Subcutaneous abdominal adipose tissue (tissue), 5 donors: Measurements from ENCODE around the gene H6PD.

Experiments
- H3K27ac ChIP-seq: one replicate; pipeline ENCODE4 v1.7.0; 2013; ENCODE audit warnings: low read depth, mild to moderate bottlenecking, inconsistent platforms, low read length, moderate library complexity
- H3K27me3 ChIP-seq, 5 donors: one replicate each; pipeline ENCODE4 v1.7.0; 2013; ENCODE audit warnings: low read length in 5 of 5, inconsistent platforms in 1 of 5; ENCODE audit not compliant: control insufficient read depth in 5 of 5, insufficient read depth in 4 of 5
- H3K36me3 ChIP-seq, 5 donors: one replicate each; pipeline ENCODE4 v1.7.0; 2013; ENCODE audit warnings: low read length in 5 of 5; ENCODE audit not compliant: control insufficient read depth in 5 of 5, insufficient read depth in 5 of 5
- H3K4me1 ChIP-seq, 5 donors: one replicate each; pipeline ENCODE4 v1.7.0; 2013; ENCODE audit warnings: low read length in 5 of 5, mild to moderate bottlenecking in 3 of 5, moderate library complexity in 1 of 5; ENCODE audit not compliant: control insufficient read depth in 5 of 5, insufficient read depth in 5 of 5
- H3K4me3 ChIP-seq, 5 donors: one replicate each; pipeline ENCODE4 v1.7.0; 2013; ENCODE audit warnings: low read length in 5 of 5, low read depth in 1 of 5
- H3K9ac ChIP-seq, 5 donors: one replicate each; pipeline ENCODE4 v1.7.0; 2013; ENCODE audit warnings: low read length in 5 of 5, mild to moderate bottlenecking in 4 of 5, moderate library complexity in 3 of 5
- H3K9me3 ChIP-seq, 5 donors: one replicate each; pipeline ENCODE4 v1.7.0; 2013; ENCODE audit warnings: low read length in 5 of 5; ENCODE audit not compliant: control insufficient read depth in 5 of 5
- donor health status: healthy.
- donor health status: healthy.
- donor health status: healthy.
- donor health status: healthy.
- donor health status: healthy.

Gene H6PD

GRCh38 chr1:9314111-9314510, 79.5 kb downstream of the H6PD start:
- Histone ChIP-seq H3K27ac (peak overlapping the region; percentile 65), H3K9ac (no peak overlapping the region), H3K4me3 (no peak overlapping the region), H3K4me1 (peaks cover 3 to 59% (median 49%) of the 10 kb centered on the region in 5 donors), H3K27me3 (no peaks in the 10 kb centered on the region), H3K9me3 (no peaks in the 10 kb centered on the region), H3K36me3 (peaks cover 0 to 15% (median 8%) of the 10 kb centered on the region in 5 donors)

DNA sequence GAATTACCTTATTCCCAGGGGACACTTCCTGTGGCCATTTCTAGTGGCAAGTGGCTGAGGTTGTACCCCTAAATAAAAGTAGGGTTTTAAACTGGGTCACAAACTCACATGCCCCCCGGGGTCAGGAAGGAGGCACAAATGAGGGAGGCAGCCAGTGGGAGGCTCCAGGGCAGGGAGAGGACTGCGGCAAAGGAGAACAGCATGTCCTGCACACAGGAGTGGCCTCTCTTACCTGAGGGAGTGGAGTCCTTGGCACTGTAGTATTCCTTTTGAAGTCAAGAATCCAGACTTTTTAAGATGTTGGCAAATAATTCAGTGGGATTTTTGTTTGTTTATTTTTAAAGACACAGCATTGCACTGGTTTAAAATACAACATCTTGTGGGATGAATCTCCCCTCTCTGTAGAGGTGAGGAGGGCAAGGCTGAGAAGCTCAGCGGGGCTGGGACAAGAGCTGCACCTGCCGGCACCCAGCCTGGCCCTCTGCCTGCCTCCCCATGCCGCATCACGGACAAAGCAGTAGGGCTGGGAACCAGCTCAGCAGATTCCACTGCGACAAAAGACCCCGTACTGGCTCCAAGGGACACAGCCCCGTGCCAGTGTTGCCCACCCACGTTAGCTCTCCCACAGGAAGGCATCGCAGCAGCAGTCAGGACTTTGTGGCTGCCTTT, 80.3 kb downstream of the H6PD start:
- Histone ChIP-seq H3K9me3 (no peaks in the 10 kb centered on the region), H3K4me3 (no peak overlapping the region), H3K9ac (no peak overlapping the region), H3K27me3 (no peaks in the 10 kb centered on the region), H3K4me1 (peaks cover 3 to 66% (median 52%) of the 10 kb centered on the region in 5 donors), H3K36me3 (peaks cover 0 to 19% (median 10%) of the 10 kb centered on the region in 5 donors), H3K27ac (peak overlapping the region; percentile 65)

DNA sequence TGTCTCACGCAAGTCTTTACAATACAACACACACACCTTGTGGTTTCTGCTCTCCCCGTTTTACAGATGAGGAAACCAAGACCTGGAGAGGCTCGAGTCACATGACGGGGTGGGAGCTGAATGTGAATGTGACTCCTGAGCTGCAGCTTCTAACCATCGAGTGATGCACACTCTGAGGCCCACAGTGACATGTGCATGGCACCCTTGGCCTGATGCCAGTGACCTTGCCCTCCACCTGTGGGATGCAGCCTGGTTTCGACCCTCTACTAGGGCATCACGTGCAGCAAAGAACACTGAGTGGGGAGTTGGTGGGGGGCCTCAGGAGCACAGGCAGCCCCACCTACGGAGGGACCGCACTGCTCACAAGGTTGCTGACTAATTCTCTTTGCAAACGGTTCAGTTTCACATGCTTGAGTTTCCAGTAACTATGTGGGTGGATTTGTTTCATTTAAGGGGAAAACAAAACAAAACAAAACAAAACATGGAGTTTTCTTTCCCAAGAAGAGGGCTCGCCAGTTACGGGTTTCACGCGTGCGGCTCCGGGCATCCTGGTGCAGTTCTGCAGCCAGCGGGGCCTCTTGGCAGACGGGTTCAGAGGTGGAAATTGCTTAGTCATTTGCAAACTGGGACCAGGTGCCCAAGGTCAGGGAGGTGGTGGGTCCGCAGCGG, 81.0 kb downstream of the H6PD start:
- no peaks in the 10 kb centered on the region for H3K27me3 ChIP-seq
- no peak overlapping the region for H3K4me3 ChIP-seq
- no peaks in the 10 kb centered on the region for H3K9me3 ChIP-seq
- peaks cover 3 to 73% (median 56%) of the 10 kb centered on the region in 5 donors for H3K4me1 ChIP-seq
- H3K36me3 ChIP-seq: peaks cover 0 to 19% (median 10%) of the 10 kb centered on the region in 5 donors
- H3K27ac ChIP-seq: peak overlapping the region; percentile 2
- no peak overlapping the region for H3K9ac ChIP-seq

DNA sequence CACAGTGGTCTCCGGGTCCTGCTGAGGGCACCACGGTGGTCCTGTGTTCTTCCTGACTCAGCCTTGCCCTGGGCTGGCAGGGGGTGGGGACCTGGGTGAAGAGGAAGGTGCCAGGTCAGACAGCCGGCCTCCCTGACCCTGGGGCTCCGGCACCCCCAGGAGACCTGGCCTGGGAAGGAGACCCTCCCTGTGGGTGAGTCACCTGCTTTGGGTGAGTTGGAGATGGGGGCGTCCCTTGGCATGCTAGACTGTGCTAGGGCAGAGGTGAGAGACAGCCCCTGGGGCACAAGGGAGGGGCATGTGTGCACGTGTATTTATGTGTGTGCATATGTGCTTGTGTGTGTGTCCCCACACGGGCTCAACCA, 81.5 kb downstream of the H6PD start:
- H3K36me3 ChIP-seq: peaks cover 0 to 19% (median 10%) of the 10 kb centered on the region in 5 donors
- H3K9ac ChIP-seq: no peak overlapping the region
- H3K4me3 ChIP-seq: no peak overlapping the region
- H3K27ac ChIP-seq: peak overlapping the region; percentile 2
- no peaks in the 10 kb centered on the region for H3K9me3 ChIP-seq
- H3K4me1 ChIP-seq: peaks cover 4 to 78% (median 57%) of the 10 kb centered on the region in 5 donors
- H3K27me3 ChIP-seq: no peaks in the 10 kb centered on the region

DNA sequence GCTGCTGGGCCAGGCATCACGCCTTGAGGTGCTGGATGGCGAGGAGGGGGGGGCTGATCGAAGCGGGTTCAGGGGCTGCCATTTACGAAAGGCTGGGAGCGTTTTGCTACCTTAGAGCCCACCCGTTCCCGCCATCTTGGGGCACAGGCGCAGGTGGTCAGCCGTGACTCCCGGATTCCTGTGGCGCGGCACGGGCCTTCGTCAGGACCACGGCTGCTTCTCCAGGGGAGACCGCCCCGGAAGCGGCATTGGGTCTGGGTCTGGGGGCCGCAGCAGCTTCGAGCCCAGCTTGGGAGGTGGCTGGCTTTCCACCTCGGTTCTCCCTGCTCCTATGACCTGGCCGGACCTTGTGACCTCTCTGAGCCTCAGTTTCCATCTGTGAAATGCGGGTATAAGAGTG, 81.9 kb downstream of the H6PD start:
- Histone ChIP-seq H3K4me3 (no peak overlapping the region), H3K9me3 (no peaks in the 10 kb centered on the region), H3K9ac (no peak overlapping the region), H3K4me1 (peaks cover 4 to 83% (median 61%) of the 10 kb centered on the region in 5 donors), H3K27me3 (no peaks in the 10 kb centered on the region), H3K36me3 (peaks cover 0 to 19% (median 10%) of the 10 kb centered on the region in 5 donors), H3K27ac (peak overlapping the region; percentile 2)

DNA sequence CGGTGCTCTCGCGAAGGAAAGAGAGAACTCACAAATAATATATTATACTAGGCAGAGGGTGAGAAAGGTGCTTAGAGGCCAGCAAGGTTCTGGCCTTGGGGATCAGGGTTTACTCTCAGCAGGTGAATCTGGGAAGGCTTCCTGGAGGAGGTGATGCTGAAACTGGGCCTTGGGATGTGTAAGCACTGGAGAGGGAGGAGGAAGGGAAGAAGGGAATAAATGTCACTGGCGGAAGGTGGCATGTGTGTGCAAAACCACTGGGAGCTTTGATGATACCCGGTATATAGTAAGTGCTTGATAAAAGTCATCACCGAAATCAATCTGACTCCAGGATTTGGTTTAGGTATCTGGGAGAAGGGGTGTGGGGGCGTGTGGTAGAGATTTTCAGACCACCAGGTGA, 82.5 kb downstream of the H6PD start:
- H3K36me3 ChIP-seq: peaks cover 0 to 19% (median 10%) of the 10 kb centered on the region in 5 donors
- H3K4me3 ChIP-seq: no peak overlapping the region
- H3K9ac ChIP-seq: no peak overlapping the region
- H3K4me1 ChIP-seq: peaks cover 4 to 87% (median 62%) of the 10 kb centered on the region in 5 donors
- H3K9me3 ChIP-seq: no peaks in the 10 kb centered on the region
- H3K27me3 ChIP-seq: no peaks in the 10 kb centered on the region
- H3K27ac ChIP-seq: peak overlapping the region; percentile 49

DNA sequence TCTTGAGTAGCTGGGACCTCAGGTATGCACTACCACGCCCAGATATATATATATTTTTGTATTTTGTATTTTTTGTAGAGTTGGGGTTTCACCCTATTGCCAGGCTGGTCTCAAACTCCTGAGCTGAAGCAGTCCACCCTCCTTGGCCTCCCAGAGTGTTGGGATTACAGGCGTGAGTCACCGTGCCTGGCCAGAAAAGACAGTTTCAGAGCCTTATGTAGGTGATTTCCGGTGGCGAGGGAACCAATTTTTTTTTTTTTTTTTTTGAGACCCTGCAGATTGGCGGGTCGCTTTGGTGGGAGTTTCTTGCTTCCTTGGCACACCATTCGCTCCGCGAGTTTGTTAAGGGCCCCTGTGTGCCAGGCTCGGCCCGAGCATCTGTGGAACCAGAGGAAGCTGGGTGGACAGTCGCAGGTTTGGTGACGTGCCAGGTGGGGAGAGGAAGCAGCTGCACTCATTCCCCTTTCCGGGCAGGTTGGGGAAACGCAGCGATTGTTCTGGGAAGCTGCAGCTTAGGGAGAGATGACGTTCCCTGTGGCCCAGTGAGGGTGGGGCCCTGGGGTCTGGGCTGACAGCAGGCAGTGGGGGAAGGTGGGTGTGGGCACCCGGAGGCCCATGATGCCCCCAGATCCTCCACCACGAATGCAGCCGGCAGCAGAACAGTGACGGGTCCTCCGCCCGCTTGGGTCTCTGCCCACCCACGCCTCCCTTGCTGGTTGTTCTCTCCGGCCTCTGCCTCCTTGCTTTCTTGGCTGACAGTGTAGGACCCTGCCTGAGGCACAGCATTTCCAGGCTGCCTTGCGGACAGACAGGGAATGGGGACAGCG, 83.2 kb downstream of the H6PD start:
- no peaks in the 10 kb centered on the region for H3K9me3 ChIP-seq
- peaks cover 0 to 21% (median 10%) of the 10 kb centered on the region in 5 donors for H3K36me3 ChIP-seq
- H3K9ac ChIP-seq: no peak overlapping the region
- H3K4me3 ChIP-seq: peak overlapping the region in 2 of 5 donors; percentile 2 to 36
- H3K27me3 ChIP-seq: no peaks in the 10 kb centered on the region
- peaks cover 6 to 86% (median 60%) of the 10 kb centered on the region in 5 donors for H3K4me1 ChIP-seq
- H3K27ac ChIP-seq: peak overlapping the region; percentile 49

DNA sequence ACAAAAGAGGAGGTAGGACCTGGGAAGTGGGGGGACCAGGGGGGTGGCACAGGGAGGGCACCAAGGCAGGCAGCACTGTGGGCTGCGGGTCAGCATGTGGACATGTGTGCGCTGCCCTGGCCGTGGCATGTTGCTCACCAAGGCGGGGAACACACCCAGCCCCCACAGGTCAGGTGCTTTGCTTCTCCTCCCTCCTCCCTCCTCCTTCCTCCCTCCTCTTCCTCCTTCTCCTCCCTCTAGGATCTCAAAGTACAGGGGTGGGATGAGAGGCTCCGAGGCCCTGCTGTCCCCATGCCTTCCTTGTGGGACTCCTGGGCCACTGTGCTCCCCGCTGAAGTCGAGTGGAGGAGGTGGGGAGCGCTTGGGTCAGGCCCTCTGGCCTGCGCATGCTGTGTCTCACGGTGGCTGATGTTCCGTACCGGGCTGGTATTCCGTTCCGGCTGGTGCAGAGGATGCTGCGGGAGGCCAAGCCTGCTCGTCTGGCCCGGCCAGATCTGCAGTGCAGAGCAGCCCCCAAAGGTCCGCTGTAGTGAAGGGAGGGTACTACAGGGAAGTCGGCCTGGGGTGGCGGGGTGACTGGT, 84.7 kb downstream of the H6PD start:
- H3K9ac ChIP-seq: no peak overlapping the region
- H3K9me3 ChIP-seq: no peaks in the 10 kb centered on the region
- H3K4me3 ChIP-seq: no peak overlapping the region
- H3K36me3 ChIP-seq: peaks cover 0 to 21% (median 10%) of the 10 kb centered on the region in 5 donors
- no peaks in the 10 kb centered on the region for H3K27me3 ChIP-seq
- H3K4me1 ChIP-seq: peaks cover 9 to 88% (median 72%) of the 10 kb centered on the region in 5 donors
- H3K27ac ChIP-seq: no peak overlapping the region

- Histone ChIP-seq H3K36me3 (peaks cover 0 to 21% (median 10%) of the 10 kb centered on the region in 5 donors), H3K27me3 (no peaks in the 10 kb centered on the region), H3K9ac (no peak overlapping the region), H3K9me3 (no peaks in the 10 kb centered on the region), H3K4me3 (no peak overlapping the region), H3K4me1 (peaks cover 9 to 88% (median 78%) of the 10 kb centered on the region in 5 donors), H3K27ac (no peak overlapping the region)
Observed at GRCh38 chr1:9319789-9320519, 85.4 kb downstream of the H6PD start.
